HCT116 (cell line): Measurements from ENCODE around the gene IL17REL. TPM values are rescaled to one million over a fixed set of nuclear protein-coding genes. Genes with fewer than 3 reads are reported as not detected.

ENCODE experiments used
- ATAC-seq: fragments of 200-7000 bp; cut with Tn5 transposase; 2 replicates; pipeline ENCODE4 v1.9.1; 2020; ENCODE audit warnings: mild to moderate bottlenecking, moderate library complexity
- BruUV-seq: library from RNA; stranded (reverse); fragments of 400-500 nt; replicated peaks from 2 replicates; lab custom pipeline; 2021; lab: Mats Ljungman, UMichigan
- CTCF ChIA-PET: fragments of 300-600 bp; sonication (Branson Sonifier 250); formaldehyde crosslinking; loops from one replicate; lab custom pipeline; 2021; ENCODE audit warnings: antibody characterized with exemption; lab: Charles Lee
- POLR2A ChIA-PET: fragments of 300-600, 350-600 bp; sonication (Branson Sonifier 250); formaldehyde crosslinking; loops from one replicate; lab custom pipeline; 2021; ENCODE audit warnings: antibody characterized with exemption; lab: Charles Lee
- RAD21 ChIA-PET, 2 experiments: fragments of 300-600 bp; sonication (Branson Sonifier 250); formaldehyde crosslinking; loops; one replicate each; lab custom pipeline; 2023; ENCODE audit warnings: low total read pairs in 2 of 2; ENCODE audit not compliant: uncharacterized antibody in 2 of 2, unreplicated experiment in 2 of 2, low non-redundant PET in 1 of 2; lab: Charles Lee
- DNase-seq: peaks from one replicate; pipeline ENCODE4 v3.0.0-alpha.2; 2010; ENCODE audit warnings: low read depth, low spot score
- H2AFZ ChIP-seq: fragments of 200-600 bp; shearing (Covaris generic), sonication (generic); 2 replicates; pipeline ENCODE4 v1.6.1; 2017; ENCODE audit warnings: low read depth, mixed run types, mixed read lengths, antibody characterized with exemption, low read length; ENCODE audit not compliant: poor library complexity, severe bottlenecking
- H3K27ac ChIP-seq: 2 replicates; pipeline ENCODE4 v1.5.1; 2012; ENCODE audit warnings: low read depth, low read length
- H3K27me3 ChIP-seq: fragments of 200-600 bp; sonication (generic); 2 replicates; pipeline ENCODE4 v1.6.1; 2016; ENCODE audit warnings: mixed run types, low read length, mixed read lengths; ENCODE audit not compliant: insufficient read depth
- H3K36me3 ChIP-seq, 2 experiments: fragments of 200-500 bp in 1 of 2; fragments of 200-600 bp in 1 of 2; sonication (Bioruptor generic) in 1 of 2; sonication (generic) in 1 of 2; 2 replicates each; pipeline versions ENCODE4 v1.5.1 to v1.6.1; 2014 to 2016; ENCODE audit warnings: low read length in 2 of 2, inconsistent platforms in 1 of 2, mixed read lengths in 1 of 2, mixed run types in 1 of 2; ENCODE audit not compliant: insufficient read depth in 2 of 2, control insufficient read depth in 1 of 2
- H3K4me1 ChIP-seq, 2 experiments: fragments of 200-600 bp in 1 of 2; sonication (generic) in 1 of 2; 2 replicates each; pipeline versions ENCODE4 v1.5.1 to v1.6.1; 2012 to 2017; ENCODE audit warnings: low read length in 2 of 2, inconsistent platforms in 1 of 2, mild to moderate bottlenecking in 1 of 2, mixed read lengths in 1 of 2, mixed run types in 1 of 2, moderate library complexity in 1 of 2; ENCODE audit not compliant: insufficient read depth in 2 of 2, control insufficient read depth in 1 of 2
- H3K4me2 ChIP-seq: fragments of 200-600 bp; sonication (generic); 2 replicates; pipeline ENCODE4 v1.6.1; 2017; ENCODE audit warnings: mixed run types, low read length, mixed read lengths
- H3K4me3 ChIP-seq, 2 experiments: fragments of 200-600 bp in 1 of 2; sonication (generic) in 1 of 2; replicated peaks in 1 of 2; 2 replicates each; pipeline ENCODE4 v1.5.1; 2011 to 2016; ENCODE audit warnings: low read length in 2 of 2, control low read depth in 1 of 2, low read depth in 1 of 2, mild to moderate bottlenecking in 1 of 2, mixed read lengths in 1 of 2, mixed run types in 1 of 2
- H3K79me2 ChIP-seq: fragments of 200-600 bp; sonication (generic); 2 replicates; pipeline ENCODE4 v1.6.1; 2017; ENCODE audit warnings: mild to moderate bottlenecking, mixed run types, low read length, moderate library complexity, mixed read lengths; ENCODE audit not compliant: insufficient read depth
- H3K9ac ChIP-seq: fragments of 200-600 bp; sonication (generic); 2 replicates; pipeline ENCODE4 v1.6.1; 2016; ENCODE audit warnings: low read length, mixed read lengths
- H3K9me2 ChIP-seq: fragments of 200-600 bp; sonication (generic), shearing (Covaris generic); 2 replicates; pipeline ENCODE4 v1.6.1; 2017; ENCODE audit warnings: mixed run types, mild to moderate bottlenecking, moderate library complexity; ENCODE audit not compliant: insufficient read depth
- H3K9me3 ChIP-seq, 2 experiments: fragments of 200-500 bp in 1 of 2; fragments of 200-600 bp in 1 of 2; sonication (Bioruptor generic) in 1 of 2; sonication (generic) in 1 of 2; 2 replicates each; pipeline ENCODE4 v1.6.1; 2014 to 2017; ENCODE audit warnings: low read length in 2 of 2, mixed read lengths in 2 of 2, inconsistent platforms in 1 of 2, low read depth in 1 of 2, mild to moderate bottlenecking in 1 of 2, mixed run types in 1 of 2, moderate library complexity in 1 of 2; ENCODE audit not compliant: control insufficient read depth in 1 of 2, insufficient read depth in 1 of 2
- H4K20me1 ChIP-seq: fragments of 200-600 bp; sonication (generic), shearing (Covaris generic); 2 replicates; pipeline ENCODE4 v1.6.1; 2017; ENCODE audit warnings: mixed run types, mild to moderate bottlenecking, moderate library complexity; ENCODE audit not compliant: insufficient read depth
- CBX3 ChIP-seq: IDR thresholded peaks from 2 replicates; pipeline ENCODE4 v1.6.1; 2012; ENCODE audit warnings: low read depth
- CEBPB ChIP-seq: IDR thresholded peaks from 2 replicates; pipeline ENCODE4 v1.6.1; 2012; ENCODE audit warnings: low read depth
- EZH2 ChIP-seq: fragments of 200-600 bp; sonication (generic); IDR thresholded peaks from 2 replicates; pipeline ENCODE4 v1.6.1; 2017; ENCODE audit warnings: antibody characterized with exemption, mixed run types
- JUND ChIP-seq: IDR thresholded peaks from 2 replicates; pipeline ENCODE4 v1.6.1; 2012
- POLR2A ChIP-seq: IDR thresholded peaks from 2 replicates; pipeline ENCODE4 v1.7.0; 2011; ENCODE audit warnings: borderline replicate concordance; ENCODE audit not compliant: insufficient read depth, insufficient read length; ENCODE audit errors: extremely low read depth
- POLR2AphosphoS5 ChIP-seq: IDR thresholded peaks from 2 replicates; pipeline ENCODE4 v1.6.1; 2011; ENCODE audit warnings: mild to moderate bottlenecking, low read depth, low read length, moderate library complexity
- RAD21 ChIP-seq: IDR thresholded peaks from 2 replicates; pipeline ENCODE4 v1.6.1; 2012; ENCODE audit warnings: low read depth, mild to moderate bottlenecking
- REST ChIP-seq: IDR thresholded peaks from 2 replicates; pipeline ENCODE4 v1.6.1; 2012; ENCODE audit warnings: low read depth
- SIN3A ChIP-seq: IDR thresholded peaks from 2 replicates; pipeline ENCODE4 v1.6.1; 2012; ENCODE audit warnings: low read depth
- SRF ChIP-seq: IDR thresholded peaks from 2 replicates; pipeline ENCODE4 v1.6.1; 2012; ENCODE audit warnings: low read depth
- ZFX ChIP-seq: fragments of 450-650 bp; IDR thresholded peaks from 2 replicates; pipeline ENCODE4 v1.6.1; 2017
- ZNF274 ChIP-seq: fragments of 200-500 bp; sonication (Bioruptor generic); IDR thresholded peaks from 2 replicates; pipeline ENCODE4 v1.6.1; 2014; ENCODE audit warnings: mild to moderate bottlenecking, low read depth, low read length, inconsistent platforms
- intact Hi-C: fragments of 100-400 bp; cut with micrococcal nuclease; formaldehyde crosslinking; loops from 2 replicates; pipeline ENCODE4 v1.10.0; 2022
- total RNA-seq: library from RNA; stranded (reverse); gene quantifications from one replicate; pipeline ENCODE4 v1.2.1, GENCODE V29; 2021; ENCODE audit not compliant: unreplicated experiment
- TF ChIP-seq, protein P1 (sequence below): IDR thresholded peaks from 2 replicates; pipeline ENCODE4 v1.6.1; 2012
- TF ChIP-seq, protein P2 (sequence below), 3 experiments: fragments of 200-600 bp in 1 of 3; sonication (generic) in 1 of 3; IDR thresholded peaks in 2 of 3; conservative IDR thresholded peaks in 1 of 3; 2 replicates each; pipeline ENCODE4 v1.5.1; 2012 to 2017; ENCODE audit warnings: low read depth in 2 of 3, low read length in 2 of 3, antibody characterized with exemption in 1 of 3, borderline replicate concordance in 1 of 3, control low read depth in 1 of 3, mild to moderate bottlenecking in 1 of 3, mixed read lengths in 1 of 3, mixed run types in 1 of 3, moderate library complexity in 1 of 3; ENCODE audit not compliant: insufficient read depth in 1 of 3

IL17REL gene
- total RNA-seq, 1 experiment from 2014 or later, result not detected

GRCh38 chr22:49968831-49969661 is 43.5 kb downstream of the IL17REL start:
- no TSS peak for BruUV-seq
- no peaks in the 10 kb centered on the region for H3K27me3 ChIP-seq
- peak overlapping the region; percentile 85; the same call in 1 of the 2 replicates for H3K9ac ChIP-seq
- peaks cover 14% of the 10 kb centered on the region; the same call in 1 of the 2 replicates for H3K79me2 ChIP-seq
- POLR2A ChIA-PET, result no interaction called here
- no peak for DNase-seq
- CTCF ChIA-PET, result no interaction called here
- H3K9me3 ChIP-seq, result no peaks in the 10 kb centered on the region
- no peak for TF ChIP-seq SRF
- no peak for TF ChIP-seq EZH2
- no peak for TF ChIP-seq POLR2AphosphoS5
- no peak for TF ChIP-seq ZNF274
- TF ChIP-seq, protein P1, sequence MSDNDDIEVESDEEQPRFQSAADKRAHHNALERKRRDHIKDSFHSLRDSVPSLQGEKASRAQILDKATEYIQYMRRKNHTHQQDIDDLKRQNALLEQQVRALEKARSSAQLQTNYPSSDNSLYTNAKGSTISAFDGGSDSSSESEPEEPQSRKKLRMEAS, result no peak
- no peak for TF ChIP-seq CEBPB
- no peak for TF ChIP-seq REST
- TF ChIP-seq ZFX, result no peak
- no peak for TF ChIP-seq RAD21
- no peak for TF ChIP-seq POLR2A
- TF ChIP-seq, protein P2, sequence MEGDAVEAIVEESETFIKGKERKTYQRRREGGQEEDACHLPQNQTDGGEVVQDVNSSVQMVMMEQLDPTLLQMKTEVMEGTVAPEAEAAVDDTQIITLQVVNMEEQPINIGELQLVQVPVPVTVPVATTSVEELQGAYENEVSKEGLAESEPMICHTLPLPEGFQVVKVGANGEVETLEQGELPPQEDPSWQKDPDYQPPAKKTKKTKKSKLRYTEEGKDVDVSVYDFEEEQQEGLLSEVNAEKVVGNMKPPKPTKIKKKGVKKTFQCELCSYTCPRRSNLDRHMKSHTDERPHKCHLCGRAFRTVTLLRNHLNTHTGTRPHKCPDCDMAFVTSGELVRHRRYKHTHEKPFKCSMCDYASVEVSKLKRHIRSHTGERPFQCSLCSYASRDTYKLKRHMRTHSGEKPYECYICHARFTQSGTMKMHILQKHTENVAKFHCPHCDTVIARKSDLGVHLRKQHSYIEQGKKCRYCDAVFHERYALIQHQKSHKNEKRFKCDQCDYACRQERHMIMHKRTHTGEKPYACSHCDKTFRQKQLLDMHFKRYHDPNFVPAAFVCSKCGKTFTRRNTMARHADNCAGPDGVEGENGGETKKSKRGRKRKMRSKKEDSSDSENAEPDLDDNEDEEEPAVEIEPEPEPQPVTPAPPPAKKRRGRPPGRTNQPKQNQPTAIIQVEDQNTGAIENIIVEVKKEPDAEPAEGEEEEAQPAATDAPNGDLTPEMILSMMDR (IDR thresholded peaks at IDR 0.05 in 2 of 3, conservative IDR thresholded peaks at IDR 0.05 in 1 of 3; ENCODE audit: borderline replicate concordance in 1 of 3, insufficient read depth in 1 of 3, low read depth in 2 of 3, low read length in 2 of 3), result no peak
- TF ChIP-seq SIN3A, result no peak
- no peak for TF ChIP-seq CBX3
- no peak for TF ChIP-seq JUND
- TF ChIP-seq, all 23 proteins: peak for 0
- Histone ChIP-seq H4K20me1 (peaks cover 2% of the 10 kb centered on the region; the same call in 1 of the 2 replicates), H3K36me3 (peaks cover 5 to 9% of the 10 kb centered on the region in 2 experiments; a peak in 3 of 4 replicates), H2AFZ (no peak overlapping the region), H3K4me2 (peak overlapping the region; percentile 95; the same call in 1 of the 2 replicates), H3K27ac (peak overlapping the region; percentile 70; the same call in 1 of the 2 replicates), H3K4me1 (peaks cover 37 to 82% of the 10 kb centered on the region in 2 experiments), H3K9me2 (no peaks in the 10 kb centered on the region), H3K4me3 (no peak overlapping the region)
- RAD21 ChIA-PET, result no interaction called here
- ATAC-seq, result no peak
- intact Hi-C loops, result no loop called here
